NCI-H748 treated with DMSO at 0.1 percent for 48 hours (cell line): ENCODE measurements around the gene PKP2.

Experiments used
- DNase-seq: peaks from one replicate; lab custom pipeline; 2025; lab: John Stamatoyannopoulos, UW

The PKP2 gene

DNA sequence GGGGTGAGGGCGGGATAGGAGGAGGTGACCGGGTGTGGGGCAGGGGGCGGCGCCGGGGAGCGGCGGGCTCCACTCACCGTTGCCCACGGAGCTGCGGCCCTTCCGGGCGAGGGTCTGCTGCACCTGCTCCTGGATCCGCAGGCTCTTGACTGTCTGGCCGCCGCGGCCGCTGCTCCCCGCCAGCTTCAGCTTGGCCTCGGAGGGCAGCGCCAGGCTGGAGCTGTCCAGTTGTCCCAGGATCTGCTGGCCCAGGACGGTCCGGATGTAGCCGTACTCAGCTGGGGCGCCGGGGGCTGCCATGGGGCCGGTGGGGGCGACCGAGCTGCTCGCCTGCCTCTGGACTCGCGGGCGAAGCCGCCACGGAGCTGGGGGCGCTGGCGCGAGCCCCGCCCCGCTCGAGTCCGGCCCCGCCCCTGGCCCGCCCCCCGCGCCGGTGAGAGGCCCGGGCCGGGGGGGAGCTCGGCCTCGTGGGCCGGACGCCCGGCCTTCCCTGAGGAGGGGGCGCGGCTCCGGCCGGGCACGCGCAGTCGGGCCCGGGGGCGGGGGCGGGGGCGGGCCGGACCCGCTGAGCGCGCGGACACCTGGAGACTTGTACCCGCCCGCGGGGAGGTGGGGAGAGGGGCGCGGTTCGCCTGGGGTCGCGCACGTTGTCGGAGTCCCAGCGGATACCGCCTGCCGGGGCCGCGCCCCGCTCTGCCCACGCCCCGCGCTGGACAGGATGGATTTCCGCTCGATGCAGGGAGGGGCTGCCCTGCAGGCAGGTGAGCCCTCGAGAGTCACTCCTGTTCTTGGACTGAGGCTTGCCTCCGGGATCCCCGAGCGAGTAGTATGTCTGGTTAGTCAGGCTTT is at the start of gene PKP2:
Gene PKP2 (minus strand): TSS at position 346 of the 849 bp plus-strand sequence. CDS start 46 bp downstream, at position 300.
- peak; percentile 97 for DNase-seq

DNA sequence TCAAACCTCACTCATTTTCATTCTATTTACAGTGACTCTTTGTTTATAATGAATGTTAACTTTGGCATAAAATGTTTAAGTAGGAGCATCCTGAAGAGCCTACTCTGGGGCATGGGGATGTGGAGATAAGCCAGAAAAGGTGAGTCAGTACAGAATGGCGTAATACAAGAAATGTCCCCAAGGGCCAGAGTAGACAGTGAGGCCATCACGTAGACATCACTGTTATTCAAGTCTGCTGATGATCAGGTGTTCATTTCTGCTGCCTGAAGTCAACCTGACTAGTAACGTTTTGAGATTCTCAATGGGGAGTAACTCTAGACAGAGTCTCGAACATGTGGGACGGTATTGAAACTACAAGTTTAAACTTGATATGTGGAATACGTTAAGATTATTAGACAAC is 47.6 kb upstream of the PKP2 start:
- DNase-seq, result no peak

GRCh38 chr12:32939801-32940200 is 43.2 kb upstream of the PKP2 start:
- no peak for DNase-seq

DNA sequence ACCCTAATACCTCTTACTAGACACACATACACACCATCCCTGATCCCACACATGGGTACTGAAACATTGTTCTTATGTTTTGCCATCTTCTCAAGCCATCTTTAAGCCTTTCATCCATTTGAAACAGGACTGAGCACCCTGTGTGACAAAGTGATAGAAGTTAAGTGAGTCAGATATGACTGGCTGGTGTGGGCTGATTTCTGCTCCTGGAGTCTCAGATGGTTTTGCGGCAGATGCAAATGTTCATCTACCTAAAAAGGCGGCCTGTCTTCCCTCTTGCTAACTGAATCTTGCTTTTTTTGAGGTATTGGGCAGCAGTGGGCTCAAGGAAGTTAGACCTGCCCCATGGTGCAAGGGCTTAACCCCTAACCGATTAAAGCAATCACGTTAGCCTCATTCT is 30.4 kb upstream of the PKP2 start:
- no peak for DNase-seq

GRCh38 chr12:32926356-32926755 is 29.8 kb upstream of the PKP2 start:
- DNase-seq, result no peak

- DNase-seq, result no peak
These were observed 26.1 kb upstream of the PKP2 start for GRCh38 chr12:32922546-32923297.

GRCh38 chr12:32921397-32921796 is 24.8 kb upstream of the PKP2 start:
- DNase-seq, result no peak

GRCh38 chr12:32920506-32921085 is 24.0 kb upstream of the PKP2 start:
- DNase-seq, result no peak

DNA sequence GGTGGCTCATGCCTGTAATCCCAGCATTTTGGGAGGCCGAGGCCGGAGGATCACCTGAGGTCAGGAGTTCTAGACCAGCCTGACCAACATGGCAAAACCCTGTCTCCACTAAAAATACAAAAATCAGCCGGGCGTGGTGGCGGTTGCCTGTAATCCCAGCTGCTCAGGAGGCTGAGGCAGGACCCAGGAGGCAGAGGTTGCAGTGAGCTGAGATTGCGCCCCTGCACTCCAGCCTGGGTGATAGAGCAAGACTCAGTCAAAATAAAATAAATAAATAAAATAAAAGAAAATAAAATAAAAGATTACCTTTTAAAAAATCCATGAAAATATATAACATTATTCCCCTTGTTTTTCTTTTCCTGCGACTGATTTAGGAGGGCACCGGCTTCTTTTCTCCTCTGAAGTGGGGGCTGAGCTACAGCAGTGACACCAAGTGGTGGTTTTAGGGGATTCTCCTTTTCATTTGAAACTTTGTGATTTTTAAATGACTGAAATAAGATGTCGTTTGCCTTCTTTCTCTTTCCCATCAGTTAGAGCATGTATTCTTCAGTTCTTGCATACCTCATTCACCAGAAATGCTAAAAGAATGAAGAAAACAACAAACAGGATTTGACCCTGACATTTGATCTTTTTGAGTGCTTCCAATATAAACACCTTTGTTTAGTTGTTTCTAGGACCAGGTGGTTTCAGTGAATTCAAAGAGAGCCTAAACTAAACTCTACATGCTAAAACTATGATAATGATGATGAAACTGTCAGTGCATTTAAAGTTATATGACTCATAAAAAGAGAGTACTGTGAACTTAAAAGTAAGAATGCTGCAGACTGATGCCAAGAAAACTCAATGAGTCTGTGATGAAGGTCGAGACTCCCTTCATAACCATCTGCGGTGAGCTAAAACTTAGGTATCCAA is 22.6 kb upstream of the PKP2 start:
- DNase-seq, result peak; percentile 70

- DNase-seq, result no peak
These were observed 20.6 kb upstream of the PKP2 start for GRCh38 chr12:32917094-32917611.

DNA sequence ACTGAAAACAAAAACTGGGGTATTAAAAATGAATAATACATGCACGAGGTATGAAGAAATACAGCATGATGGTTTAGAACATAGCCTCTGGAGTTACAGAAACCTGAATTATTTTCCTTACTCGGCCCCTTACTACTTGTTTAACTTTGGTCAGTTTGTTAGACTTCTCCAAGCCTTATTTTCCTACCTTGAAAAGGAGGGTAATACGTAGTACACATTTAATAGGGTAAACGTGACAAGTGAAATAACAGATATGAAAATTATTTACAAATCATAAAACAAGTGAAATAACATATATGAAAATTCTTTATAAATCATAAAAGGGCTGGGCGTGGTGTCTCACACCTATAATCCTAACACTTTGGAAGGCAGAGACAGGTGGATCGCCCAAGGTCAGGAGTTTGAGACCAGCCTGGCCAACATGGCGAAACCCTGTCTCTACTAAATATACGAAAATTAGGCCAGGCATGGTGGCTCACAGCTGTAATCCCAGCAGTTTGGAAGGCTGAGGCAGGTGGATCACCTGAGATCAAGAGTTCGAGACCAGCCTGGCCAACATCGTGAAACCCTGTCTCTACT is 11.4 kb upstream of the PKP2 start:
- DNase-seq, result no peak

DNA sequence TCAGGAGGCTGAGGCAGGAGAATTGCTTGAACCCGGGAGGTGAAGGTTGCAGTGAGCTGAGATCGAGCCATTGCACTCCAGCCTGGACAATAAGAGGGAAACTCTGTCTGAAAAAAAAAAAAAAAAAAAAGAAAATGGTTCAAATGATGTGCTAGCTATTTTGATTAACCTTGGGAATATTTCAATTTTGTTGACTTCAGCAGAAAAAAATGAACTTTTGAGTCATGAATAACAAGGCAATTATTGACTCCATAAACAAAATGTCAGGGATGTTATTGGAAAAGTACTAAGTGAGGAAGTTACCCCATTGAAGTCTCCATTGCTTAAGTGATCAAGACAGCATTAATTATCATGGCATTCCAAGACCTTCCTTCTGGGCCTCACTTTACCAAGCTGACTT is 10.6 kb upstream of the PKP2 start:
- no peak for DNase-seq

- DNase-seq, result no peak
These were observed 10.0 kb upstream of the PKP2 start for GRCh38 chr12:32906399-32907165.

GRCh38 chr12:32903763-32904162 is 7.2 kb upstream of the PKP2 start:
- no peak for DNase-seq

DNA sequence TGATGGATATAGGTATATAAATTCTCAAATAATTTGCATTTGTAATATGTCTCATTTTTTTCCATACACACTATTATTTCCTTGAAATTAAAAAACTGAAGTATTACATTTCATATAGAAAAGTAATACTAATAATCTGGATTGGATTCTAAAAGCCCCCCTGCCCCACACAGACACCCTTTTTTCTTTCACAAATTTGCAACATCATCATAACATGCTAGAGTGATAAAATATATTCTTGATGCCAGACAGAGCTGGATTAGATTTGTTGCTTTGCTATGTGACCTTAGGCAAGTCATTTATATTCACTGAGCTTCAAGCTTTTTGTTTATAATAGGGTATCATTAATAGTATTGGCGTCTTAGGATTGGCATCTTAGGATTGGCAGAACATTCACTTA is 6.7 kb upstream of the PKP2 start:
- DNase-seq, result no peak

- no peak for DNase-seq
These were observed 5.9 kb upstream of the PKP2 start for GRCh38 chr12:32902287-32902997.

GRCh38 chr12:32901553-32901952 is 5.0 kb upstream of the PKP2 start:
- no peak for DNase-seq

DNA sequence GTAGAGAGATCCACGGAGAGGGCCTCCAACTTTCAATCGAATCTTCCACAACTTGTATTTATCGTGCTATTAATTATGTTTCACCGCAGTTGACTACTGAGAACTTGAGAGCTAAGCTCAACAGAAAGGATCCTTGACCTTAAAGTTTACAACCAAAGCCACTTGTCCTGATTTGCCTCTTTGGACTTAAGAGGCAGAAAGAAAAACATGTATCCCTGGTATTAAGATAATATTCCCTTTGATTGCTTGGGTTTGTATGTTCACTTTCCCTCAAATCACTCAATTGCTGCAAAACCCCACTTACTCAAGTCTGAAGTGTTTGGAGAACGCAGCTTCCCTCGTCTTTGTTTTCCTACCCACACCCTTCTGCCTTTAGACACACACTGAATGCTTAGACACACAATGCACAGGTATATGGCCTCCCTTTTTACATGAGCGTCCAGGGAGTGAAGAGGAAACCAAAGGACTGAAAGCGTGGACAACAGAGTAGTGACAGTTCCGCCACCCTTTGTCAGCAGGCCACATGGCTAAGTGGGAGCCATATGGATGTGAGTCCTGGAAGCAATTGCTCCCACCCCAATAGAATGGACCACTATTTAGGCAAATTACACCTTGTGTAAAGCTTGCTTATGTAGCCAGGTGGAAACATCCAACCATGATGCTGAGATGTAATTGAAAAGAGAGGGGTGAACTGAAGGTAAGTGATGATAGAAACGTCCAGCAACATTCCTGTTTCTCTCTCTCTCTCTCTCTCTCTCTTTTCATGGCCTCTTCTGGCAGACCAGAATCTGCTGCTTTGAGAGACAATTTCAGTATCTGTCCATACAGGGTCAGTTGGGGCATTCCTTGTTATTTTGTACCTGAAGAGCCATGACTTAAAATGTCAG is 1.4 kb upstream of the PKP2 start:
- peak; percentile 78 for DNase-seq

- DNase-seq, result no peak
These were observed 669 bp upstream of the PKP2 start for GRCh38 chr12:32897281-32897610.
